H1 (cell line): ENCODE measurements around the gene MAML3. TPM values are rescaled to one million over a fixed set of nuclear protein-coding genes. Genes with fewer than 3 reads are reported as not detected.

ENCODE experiments used
- polyA plus RNA-seq, 7 experiments: library from polyadenylated mRNA; depleted of rRNA in 3 of 7; stranded (reverse) in 5 of 7; unstranded in 2 of 7; fragments of >200 nt in 5 of 7; fragments of 200-250 nt in 2 of 7; gene quantifications; 1 replicate in 5 of 7; 2 replicates in 1 of 7; 4 replicates in 1 of 7; pipeline versions ENCODE4 v1.2.1 to v1.2.3, GENCODE V29; 2011 to 2013; ENCODE audit warnings: missing spikeins in 2 of 7, mixed read lengths in 2 of 7
- total RNA-seq: library from RNA; stranded (reverse); fragmentation: NEBNext Ultra II Directional; extraction: Animal tissue kit (Norgen Biotek cat#: 25700); gene quantifications from 2 replicates; pipeline ENCODE4 v1.2.1, GENCODE V29; 2021
- TF ChIP-seq, protein P1 (sequence below): fragments of 300-600 bp; sonication (generic); IDR thresholded peaks from 2 replicates; pipeline ENCODE4 v1.7.1; 2012; ENCODE audit warnings: low read length, moderate library complexity, mild to moderate bottlenecking, inconsistent platforms; ENCODE audit not compliant: insufficient replicate concordance

MAML3 gene
- total and polyA plus RNA-seq, 2 of the 8 experiments (the other 6 are each of a cell fraction or from before 2014, with no cell fraction given) = 2.1 to 5.7 TPM

DNA sequence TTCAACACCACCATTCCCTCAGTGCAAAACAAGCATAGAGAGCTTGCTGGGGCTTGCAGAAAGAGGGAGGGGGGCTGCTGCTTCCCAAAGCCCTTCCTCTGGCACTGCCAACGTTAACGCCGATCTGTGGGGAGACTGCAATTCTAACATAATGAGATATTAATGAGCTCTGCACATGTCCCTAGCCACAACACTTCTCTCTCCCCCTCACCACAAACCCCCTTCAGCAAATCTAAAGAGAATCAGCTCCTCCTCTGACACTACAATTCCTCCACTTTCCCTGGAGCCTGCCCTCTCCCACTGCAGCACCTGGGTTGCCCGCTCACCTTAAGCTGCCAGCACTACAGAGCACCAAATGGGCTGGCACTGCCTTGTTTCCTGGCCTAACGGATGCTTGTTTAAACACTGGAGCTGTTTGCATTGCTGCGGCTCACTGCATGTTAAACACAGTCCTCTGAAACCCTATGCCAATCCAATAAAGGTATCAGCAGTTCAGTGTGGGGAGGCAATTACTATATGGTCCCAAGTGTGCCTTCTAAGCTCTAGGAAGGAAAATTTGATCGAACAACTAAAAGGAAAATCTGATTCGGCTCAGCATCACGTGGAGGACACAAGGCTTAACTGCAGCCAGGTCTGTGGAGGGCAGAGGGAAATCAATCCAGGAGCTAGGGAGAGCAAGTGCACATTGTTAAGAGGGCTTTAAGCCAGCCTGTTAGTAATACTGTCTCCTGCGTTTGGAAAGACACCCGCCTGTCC, 232.4 kb downstream of the MAML3 start (continued):
- TF ChIP-seq, protein P1, sequence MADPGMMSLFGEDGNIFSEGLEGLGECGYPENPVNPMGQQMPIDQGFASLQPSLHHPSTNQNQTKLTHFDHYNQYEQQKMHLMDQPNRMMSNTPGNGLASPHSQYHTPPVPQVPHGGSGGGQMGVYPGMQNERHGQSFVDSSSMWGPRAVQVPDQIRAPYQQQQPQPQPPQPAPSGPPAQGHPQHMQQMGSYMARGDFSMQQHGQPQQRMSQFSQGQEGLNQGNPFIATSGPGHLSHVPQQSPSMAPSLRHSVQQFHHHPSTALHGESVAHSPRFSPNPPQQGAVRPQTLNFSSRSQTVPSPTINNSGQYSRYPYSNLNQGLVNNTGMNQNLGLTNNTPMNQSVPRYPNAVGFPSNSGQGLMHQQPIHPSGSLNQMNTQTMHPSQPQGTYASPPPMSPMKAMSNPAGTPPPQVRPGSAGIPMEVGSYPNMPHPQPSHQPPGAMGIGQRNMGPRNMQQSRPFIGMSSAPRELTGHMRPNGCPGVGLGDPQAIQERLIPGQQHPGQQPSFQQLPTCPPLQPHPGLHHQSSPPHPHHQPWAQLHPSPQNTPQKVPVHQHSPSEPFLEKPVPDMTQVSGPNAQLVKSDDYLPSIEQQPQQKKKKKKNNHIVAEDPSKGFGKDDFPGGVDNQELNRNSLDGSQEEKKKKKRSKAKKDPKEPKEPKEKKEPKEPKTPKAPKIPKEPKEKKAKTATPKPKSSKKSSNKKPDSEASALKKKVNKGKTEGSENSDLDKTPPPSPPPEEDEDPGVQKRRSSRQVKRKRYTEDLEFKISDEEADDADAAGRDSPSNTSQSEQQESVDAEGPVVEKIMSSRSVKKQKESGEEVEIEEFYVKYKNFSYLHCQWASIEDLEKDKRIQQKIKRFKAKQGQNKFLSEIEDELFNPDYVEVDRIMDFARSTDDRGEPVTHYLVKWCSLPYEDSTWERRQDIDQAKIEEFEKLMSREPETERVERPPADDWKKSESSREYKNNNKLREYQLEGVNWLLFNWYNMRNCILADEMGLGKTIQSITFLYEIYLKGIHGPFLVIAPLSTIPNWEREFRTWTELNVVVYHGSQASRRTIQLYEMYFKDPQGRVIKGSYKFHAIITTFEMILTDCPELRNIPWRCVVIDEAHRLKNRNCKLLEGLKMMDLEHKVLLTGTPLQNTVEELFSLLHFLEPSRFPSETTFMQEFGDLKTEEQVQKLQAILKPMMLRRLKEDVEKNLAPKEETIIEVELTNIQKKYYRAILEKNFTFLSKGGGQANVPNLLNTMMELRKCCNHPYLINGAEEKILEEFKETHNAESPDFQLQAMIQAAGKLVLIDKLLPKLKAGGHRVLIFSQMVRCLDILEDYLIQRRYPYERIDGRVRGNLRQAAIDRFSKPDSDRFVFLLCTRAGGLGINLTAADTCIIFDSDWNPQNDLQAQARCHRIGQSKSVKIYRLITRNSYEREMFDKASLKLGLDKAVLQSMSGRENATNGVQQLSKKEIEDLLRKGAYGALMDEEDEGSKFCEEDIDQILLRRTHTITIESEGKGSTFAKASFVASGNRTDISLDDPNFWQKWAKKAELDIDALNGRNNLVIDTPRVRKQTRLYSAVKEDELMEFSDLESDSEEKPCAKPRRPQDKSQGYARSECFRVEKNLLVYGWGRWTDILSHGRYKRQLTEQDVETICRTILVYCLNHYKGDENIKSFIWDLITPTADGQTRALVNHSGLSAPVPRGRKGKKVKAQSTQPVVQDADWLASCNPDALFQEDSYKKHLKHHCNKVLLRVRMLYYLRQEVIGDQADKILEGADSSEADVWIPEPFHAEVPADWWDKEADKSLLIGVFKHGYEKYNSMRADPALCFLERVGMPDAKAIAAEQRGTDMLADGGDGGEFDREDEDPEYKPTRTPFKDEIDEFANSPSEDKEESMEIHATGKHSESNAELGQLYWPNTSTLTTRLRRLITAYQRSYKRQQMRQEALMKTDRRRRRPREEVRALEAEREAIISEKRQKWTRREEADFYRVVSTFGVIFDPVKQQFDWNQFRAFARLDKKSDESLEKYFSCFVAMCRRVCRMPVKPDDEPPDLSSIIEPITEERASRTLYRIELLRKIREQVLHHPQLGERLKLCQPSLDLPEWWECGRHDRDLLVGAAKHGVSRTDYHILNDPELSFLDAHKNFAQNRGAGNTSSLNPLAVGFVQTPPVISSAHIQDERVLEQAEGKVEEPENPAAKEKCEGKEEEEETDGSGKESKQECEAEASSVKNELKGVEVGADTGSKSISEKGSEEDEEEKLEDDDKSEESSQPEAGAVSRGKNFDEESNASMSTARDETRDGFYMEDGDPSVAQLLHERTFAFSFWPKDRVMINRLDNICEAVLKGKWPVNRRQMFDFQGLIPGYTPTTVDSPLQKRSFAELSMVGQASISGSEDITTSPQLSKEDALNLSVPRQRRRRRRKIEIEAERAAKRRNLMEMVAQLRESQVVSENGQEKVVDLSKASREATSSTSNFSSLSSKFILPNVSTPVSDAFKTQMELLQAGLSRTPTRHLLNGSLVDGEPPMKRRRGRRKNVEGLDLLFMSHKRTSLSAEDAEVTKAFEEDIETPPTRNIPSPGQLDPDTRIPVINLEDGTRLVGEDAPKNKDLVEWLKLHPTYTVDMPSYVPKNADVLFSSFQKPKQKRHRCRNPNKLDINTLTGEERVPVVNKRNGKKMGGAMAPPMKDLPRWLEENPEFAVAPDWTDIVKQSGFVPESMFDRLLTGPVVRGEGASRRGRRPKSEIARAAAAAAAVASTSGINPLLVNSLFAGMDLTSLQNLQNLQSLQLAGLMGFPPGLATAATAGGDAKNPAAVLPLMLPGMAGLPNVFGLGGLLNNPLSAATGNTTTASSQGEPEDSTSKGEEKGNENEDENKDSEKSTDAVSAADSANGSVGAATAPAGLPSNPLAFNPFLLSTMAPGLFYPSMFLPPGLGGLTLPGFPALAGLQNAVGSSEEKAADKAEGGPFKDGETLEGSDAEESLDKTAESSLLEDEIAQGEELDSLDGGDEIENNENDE = no peak
